H9 (cell line): ENCODE results near the gene SPATA31D4. TPM values are rescaled to one million over a fixed set of nuclear protein-coding genes. Genes with fewer than 3 reads are reported as not detected.

Experiments
- DNase-seq: peaks from one replicate; pipeline ENCODE4 v3.0.0-alpha.2; 2017
- H2AFZ ChIP-seq: one replicate; pipeline ENCODE4 v1.6.1; 2013; ENCODE audit warnings: mild to moderate bottlenecking, low read length, control low read depth, moderate library complexity
- H2AK5ac ChIP-seq: 2 replicates; pipeline ENCODE4 v1.6.1; 2013; ENCODE audit warnings: low read length, control low read depth, mixed read lengths; ENCODE audit not compliant: insufficient read length
- H2BK120ac ChIP-seq: one replicate; pipeline ENCODE4 v1.6.1; 2013; ENCODE audit warnings: low read depth, mild to moderate bottlenecking, low read length, control low read depth, inconsistent platforms; ENCODE audit not compliant: poor library complexity, severe bottlenecking
- H2BK12ac ChIP-seq: 2 replicates; pipeline ENCODE4 v1.6.1; 2013; ENCODE audit warnings: low read length, control low read depth, mixed read lengths, low read depth; ENCODE audit not compliant: insufficient read length
- H2BK15ac ChIP-seq: 2 replicates; pipeline ENCODE4 v1.6.1; 2013; ENCODE audit warnings: low read depth, low read length, control low read depth
- H2BK20ac ChIP-seq: one replicate; pipeline ENCODE4 v1.6.1; 2013; ENCODE audit warnings: low read depth, mild to moderate bottlenecking, low read length, control low read depth, inconsistent platforms; ENCODE audit not compliant: poor library complexity, severe bottlenecking
- H2BK5ac ChIP-seq: 2 replicates; pipeline ENCODE4 v1.6.1; 2013; ENCODE audit warnings: low read length, control low read depth, mixed read lengths; ENCODE audit not compliant: insufficient read length
- H3K14ac ChIP-seq: 2 replicates; pipeline ENCODE4 v1.6.1; 2013; ENCODE audit warnings: low read length, control low read depth; ENCODE audit not compliant: insufficient read depth
- H3K18ac ChIP-seq: 2 replicates; pipeline ENCODE4 v1.6.1; 2013; ENCODE audit warnings: low read depth, mild to moderate bottlenecking, mixed read lengths, low read length, control low read depth; ENCODE audit not compliant: insufficient read length
- H3K23ac ChIP-seq: 2 replicates; pipeline ENCODE4 v1.6.1; 2013; ENCODE audit warnings: low read length, control low read depth, mixed read lengths, low read depth; ENCODE audit not compliant: insufficient read length
- H3K23me2 ChIP-seq: 2 replicates; pipeline ENCODE4 v1.6.1; 2013; ENCODE audit warnings: low read depth, mild to moderate bottlenecking, mixed read lengths, low read length, control low read depth; ENCODE audit not compliant: insufficient read length, poor library complexity, severe bottlenecking
- H3K27ac ChIP-seq: 2 replicates; pipeline ENCODE4 v1.5.1; 2013; ENCODE audit warnings: low read length, control low read depth, mixed read lengths, low read depth; ENCODE audit not compliant: insufficient read length
- H3K27me3 ChIP-seq: 2 replicates; pipeline ENCODE4 v1.6.1; 2013; ENCODE audit warnings: low read length, control low read depth, inconsistent platforms; ENCODE audit not compliant: insufficient read depth
- H3K4ac ChIP-seq: 2 replicates; pipeline ENCODE4 v1.6.1; 2013; ENCODE audit warnings: low read depth, mild to moderate bottlenecking, control low read depth, inconsistent platforms, low read length, moderate library complexity
- H3K4me1 ChIP-seq: 2 replicates; pipeline ENCODE4 v1.6.1; 2013; ENCODE audit warnings: low read length, control low read depth, inconsistent platforms; ENCODE audit not compliant: insufficient read depth
- H3K4me2 ChIP-seq: 2 replicates; pipeline ENCODE4 v1.6.1; 2013; ENCODE audit warnings: low read length, control low read depth, mixed read lengths; ENCODE audit not compliant: insufficient read length, insufficient read depth
- H3K56ac ChIP-seq: 2 replicates; pipeline ENCODE4 v1.6.1; 2013; ENCODE audit warnings: low read depth, mild to moderate bottlenecking, mixed read lengths, low read length, control low read depth; ENCODE audit not compliant: insufficient read length
- H3K79me1 ChIP-seq: 2 replicates; pipeline ENCODE4 v1.6.1; 2013; ENCODE audit warnings: low read depth, mild to moderate bottlenecking, moderate library complexity, low read length, control low read depth, inconsistent platforms; ENCODE audit not compliant: insufficient read depth, poor library complexity, severe bottlenecking
- H3K79me2 ChIP-seq: 2 replicates; pipeline ENCODE4 v1.6.1; 2013; ENCODE audit warnings: low read length, control low read depth, inconsistent platforms; ENCODE audit not compliant: insufficient read depth
- H3K9ac ChIP-seq: 2 replicates; pipeline ENCODE4 v1.6.1; 2013; ENCODE audit warnings: low read length, control low read depth, mixed read lengths; ENCODE audit not compliant: insufficient read length; ENCODE audit errors: extremely low read depth
- H3K9me3 ChIP-seq: one replicate; pipeline ENCODE4 v1.6.1; 2013; ENCODE audit warnings: low read depth, low read length, inconsistent platforms; ENCODE audit not compliant: control insufficient read depth
- H3T11ph ChIP-seq: one replicate; pipeline ENCODE4 v1.6.1; 2013; ENCODE audit warnings: mild to moderate bottlenecking, low read length, control low read depth, inconsistent platforms
- H4K20me1 ChIP-seq: one replicate; pipeline ENCODE4 v1.6.1; 2013; ENCODE audit not compliant: control insufficient read depth, insufficient read length, insufficient read depth
- H4K5ac ChIP-seq: 2 replicates; pipeline ENCODE4 v1.6.1; 2013; ENCODE audit warnings: low read depth, mild to moderate bottlenecking, mixed read lengths, low read length, control low read depth; ENCODE audit not compliant: insufficient read length
- H4K8ac ChIP-seq: replicated peaks from 2 replicates; pipeline ENCODE4 v1.6.1; 2013; ENCODE audit warnings: low read length, control low read depth, mixed read lengths, low read depth; ENCODE audit not compliant: insufficient read length
- H4K91ac ChIP-seq: 2 replicates; pipeline ENCODE4 v1.6.1; 2013; ENCODE audit warnings: low read depth, mild to moderate bottlenecking, moderate library complexity, mixed read lengths, low read length, control low read depth; ENCODE audit not compliant: insufficient read length
- H3K27ac Mint-ChIP-seq, 3 experiments: 2 replicates in 2 of 3; 3 replicates in 1 of 3; pipeline ENCODE4 v1.8.0; 2020 to 2021; ENCODE audit warnings: mixed read lengths in 3 of 3, mild to moderate bottlenecking in 1 of 3, moderate library complexity in 1 of 3
- H3K27me3 Mint-ChIP-seq: 2 replicates; pipeline ENCODE4 v1.8.0; 2021; ENCODE audit warnings: low read depth, mild to moderate bottlenecking, moderate library complexity, mixed read lengths
- H3K36me3 Mint-ChIP-seq, 3 experiments: 2 replicates in 2 of 3; 3 replicates in 1 of 3; pipeline ENCODE4 v1.8.0; 2020 to 2021; ENCODE audit warnings: low read depth in 3 of 3, mixed read lengths in 3 of 3; ENCODE audit not compliant: insufficient read depth in 1 of 3
- H3K4me1 Mint-ChIP-seq, 2 experiments: 2 replicates each; pipeline ENCODE4 v1.8.0; 2020; ENCODE audit warnings: mixed read lengths in 2 of 2
- H3K4me3 Mint-ChIP-seq, 2 experiments: 2 replicates in 1 of 2; 3 replicates in 1 of 2; pipeline ENCODE4 v1.8.0; 2020 to 2021; ENCODE audit warnings: mild to moderate bottlenecking in 2 of 2, mixed read lengths in 2 of 2, moderate library complexity in 1 of 2
- H3K9me3 Mint-ChIP-seq, 2 experiments: 2 replicates in 1 of 2; 3 replicates in 1 of 2; pipeline ENCODE4 v1.8.0; 2020; ENCODE audit warnings: mild to moderate bottlenecking in 2 of 2, mixed read lengths in 2 of 2, moderate library complexity in 1 of 2
- total RNA-seq: library from RNA; stranded (reverse); gene quantifications from 2 replicates; pipeline ENCODE4 v1.2.1, GENCODE V29; 2021
- TF ChIP-seq, protein P1 (sequence below): fragments of 200-600 bp; sonication (generic); conservative IDR thresholded peaks from 3 replicates; pipeline ENCODE4 v1.8.0; 2021; ENCODE audit warnings: antibody characterized with exemption, mild to moderate bottlenecking

The SPATA31D4 gene
- total RNA-seq, 1 experiment from 2014 or later = not detected

DNA sequence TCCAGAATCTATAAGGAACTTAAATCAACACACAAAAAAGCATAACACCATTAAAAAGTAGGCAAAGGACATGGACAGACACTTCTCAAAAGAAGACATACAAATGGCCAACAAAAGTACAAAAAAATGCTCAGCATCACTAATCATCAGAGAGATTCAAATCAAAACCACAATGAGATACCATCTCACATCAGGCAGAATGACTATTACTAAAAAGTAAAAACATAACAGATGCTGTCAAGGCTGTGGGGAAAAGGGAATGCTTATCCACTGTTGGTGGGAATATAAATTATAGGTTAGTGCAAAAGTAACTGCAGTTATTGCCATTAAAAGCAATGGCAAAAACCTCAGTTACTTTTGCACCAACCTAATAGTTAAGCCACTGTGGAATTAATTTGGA lies 32.2 kb upstream of the SPATA31D4 start:
- Histone ChIP-seq H2BK15ac (no peak overlapping the region), H3K79me2 (no peaks in the 10 kb centered on the region), H2AFZ (no peak overlapping the region), H3K79me1 (no peaks in the 10 kb centered on the region), H3K27ac (no peak overlapping the region), H3K23ac (no peak overlapping the region), H2BK120ac (no peak overlapping the region), H2BK12ac (no peak overlapping the region), H3K18ac (no peak overlapping the region), H4K20me1 (no peaks in the 10 kb centered on the region), H3T11ph (no peak overlapping the region), H3K14ac (no peak overlapping the region), H3K4ac (no peak overlapping the region), H2BK20ac (no peak overlapping the region), H4K5ac (no peak overlapping the region), H4K91ac (no peak overlapping the region), H3K27me3 (no peaks in the 10 kb centered on the region), H3K4me2 (no peak overlapping the region), H3K23me2 (no peaks in the 10 kb centered on the region), H3K9me3 (no peaks in the 10 kb centered on the region), H3K4me1 (no peaks in the 10 kb centered on the region; the same call in 1 of the 2 replicates), H2BK5ac (no peak overlapping the region), H3K9ac (no peak overlapping the region), H2AK5ac (no peak overlapping the region), H3K56ac (no peak overlapping the region), H4K8ac (no peak overlapping the region)
- TF ChIP-seq, protein P1, sequence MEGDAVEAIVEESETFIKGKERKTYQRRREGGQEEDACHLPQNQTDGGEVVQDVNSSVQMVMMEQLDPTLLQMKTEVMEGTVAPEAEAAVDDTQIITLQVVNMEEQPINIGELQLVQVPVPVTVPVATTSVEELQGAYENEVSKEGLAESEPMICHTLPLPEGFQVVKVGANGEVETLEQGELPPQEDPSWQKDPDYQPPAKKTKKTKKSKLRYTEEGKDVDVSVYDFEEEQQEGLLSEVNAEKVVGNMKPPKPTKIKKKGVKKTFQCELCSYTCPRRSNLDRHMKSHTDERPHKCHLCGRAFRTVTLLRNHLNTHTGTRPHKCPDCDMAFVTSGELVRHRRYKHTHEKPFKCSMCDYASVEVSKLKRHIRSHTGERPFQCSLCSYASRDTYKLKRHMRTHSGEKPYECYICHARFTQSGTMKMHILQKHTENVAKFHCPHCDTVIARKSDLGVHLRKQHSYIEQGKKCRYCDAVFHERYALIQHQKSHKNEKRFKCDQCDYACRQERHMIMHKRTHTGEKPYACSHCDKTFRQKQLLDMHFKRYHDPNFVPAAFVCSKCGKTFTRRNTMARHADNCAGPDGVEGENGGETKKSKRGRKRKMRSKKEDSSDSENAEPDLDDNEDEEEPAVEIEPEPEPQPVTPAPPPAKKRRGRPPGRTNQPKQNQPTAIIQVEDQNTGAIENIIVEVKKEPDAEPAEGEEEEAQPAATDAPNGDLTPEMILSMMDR = no peak
- Mint-ChIP-seq H3K36me3 (no peaks in the 10 kb centered on the region), H3K27me3 (no peaks in the 10 kb centered on the region), H3K9me3 (peaks cover 2% of the 10 kb centered on the region in 2 experiments; a peak in 3 of 5 replicates), H3K4me1 (peaks cover 5 to 9% of the 10 kb centered on the region in 2 experiments; a peak in 2 of 4 replicates), H3K27ac (no peak overlapping the region; a peak in 1 of 7 replicates), H3K4me3 (no peak overlapping the region)
- no peak for DNase-seq
